ENCODE data around the gene ENTHD1.

GRCh38 chr22:39706376-39707140 is 187.0 kb downstream of the ENTHD1 start:
- TF ChIP-seq POLR2A (IDR thresholded peaks at IDR 0.05) = no peak
- TF ChIP-seq CTCF (IDR thresholded peaks at IDR 0.05) = no peak
- TF ChIP-seq POLR2AphosphoS5 (IDR thresholded peaks at IDR 0.05) = no peak
- no peak for TF ChIP-seq EP300 (IDR thresholded peaks at IDR 0.05)

Measured in stomach (tissue), 4 donors.